NCI-H524 (cell line): ENCODE measurements around the gene SSTR1.
A peak's percentile ranks its signal among the peaks of the same experiment; 100 is the strongest.

Experiments
- DNase-seq, 2 experiments: peaks; one replicate each; lab custom pipeline; 2025; lab: John Stamatoyannopoulos, UW

SSTR1 gene

DNA sequence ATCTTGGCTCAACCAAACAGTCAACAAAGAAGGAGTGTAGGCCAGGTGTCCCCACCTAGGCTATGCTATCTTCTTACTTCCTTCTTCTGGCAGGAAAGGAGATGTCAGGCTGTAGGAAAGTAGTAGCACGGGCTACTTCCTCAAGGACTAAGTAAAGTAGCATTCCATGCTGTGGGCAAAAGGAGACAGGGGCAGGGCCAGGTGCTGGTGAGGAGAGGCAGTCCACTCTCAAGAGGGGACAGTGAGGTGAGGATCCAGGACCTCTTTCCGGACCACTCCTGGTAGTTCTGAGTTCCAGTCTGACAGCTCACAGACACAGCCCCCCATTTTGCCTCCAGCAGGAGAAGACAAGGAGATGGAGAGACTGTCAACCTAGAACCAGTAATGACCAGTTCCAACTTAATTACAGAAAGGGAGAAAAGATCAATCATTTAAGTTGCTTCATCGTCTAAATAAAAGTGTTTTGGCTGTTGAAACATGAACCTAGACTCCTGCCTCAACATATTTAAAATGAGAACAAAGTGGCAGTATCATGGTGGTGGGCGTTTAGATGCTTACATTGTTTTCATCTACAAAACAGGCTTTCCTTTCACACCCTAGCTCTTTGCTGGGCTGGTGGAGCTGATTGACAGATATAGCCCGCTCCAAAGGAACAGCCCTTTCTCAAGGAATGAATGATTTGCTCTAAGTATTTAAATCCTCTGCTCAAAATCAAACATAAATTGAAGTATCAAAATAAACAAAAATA, 5.1 kb upstream of the SSTR1 start:
- no peak for DNase-seq

DNA sequence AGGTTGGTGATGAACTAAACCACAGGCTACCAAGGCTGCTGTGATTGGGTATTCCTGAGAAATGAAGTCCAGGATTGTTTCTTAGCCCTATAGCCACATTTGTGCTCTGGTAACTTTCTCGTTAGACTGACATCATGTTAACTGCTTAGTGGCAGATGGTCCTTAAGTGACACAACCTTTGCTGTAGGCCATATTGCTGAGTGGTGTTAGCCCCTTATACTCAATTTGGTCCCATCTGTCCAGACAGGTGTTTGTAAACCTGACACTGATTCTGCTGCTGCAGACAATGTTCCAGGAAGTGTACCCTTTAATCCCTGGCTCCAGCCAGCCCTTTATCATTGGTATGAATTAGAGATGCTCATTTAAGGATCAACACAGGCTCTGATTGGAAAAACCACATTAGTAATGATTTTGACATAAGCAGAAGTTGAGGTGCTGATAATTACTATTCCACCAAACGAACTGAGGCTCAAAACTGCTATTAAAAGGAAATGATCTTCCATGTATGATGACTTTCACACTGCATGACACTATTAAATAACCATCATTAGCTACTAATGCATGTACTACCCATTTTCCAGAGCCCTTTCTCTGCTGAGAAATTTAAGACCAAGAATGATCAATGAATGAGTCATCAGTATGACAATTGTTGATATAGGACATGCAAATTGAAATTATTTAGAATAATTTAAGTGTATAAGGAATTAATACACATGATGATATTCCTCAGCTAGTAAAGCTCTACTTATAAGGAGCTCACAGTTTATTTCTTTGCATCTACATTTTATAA, 3.6 kb upstream of the SSTR1 start:
- peak; percentile 99 to 100 for DNase-seq

DNA sequence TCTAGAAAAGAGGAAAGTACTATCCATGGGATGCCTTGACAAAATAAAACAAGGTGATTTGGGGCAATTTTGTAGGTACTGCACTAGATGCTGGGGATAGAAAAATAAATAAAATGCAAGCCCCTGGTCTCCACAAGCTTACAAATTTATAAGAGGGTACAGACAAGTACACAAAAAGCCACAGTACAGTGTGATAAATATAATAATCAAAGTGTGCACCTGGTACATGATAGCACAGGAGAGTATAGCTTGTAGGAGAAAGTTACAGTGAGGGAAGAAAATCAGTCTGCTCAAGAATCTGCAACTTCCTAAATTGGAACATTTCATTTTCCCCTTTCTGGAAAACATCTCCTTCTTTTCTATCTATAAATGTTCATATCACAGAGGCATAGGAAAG, 3.0 kb upstream of the SSTR1 start:
- no peak for DNase-seq

DNA sequence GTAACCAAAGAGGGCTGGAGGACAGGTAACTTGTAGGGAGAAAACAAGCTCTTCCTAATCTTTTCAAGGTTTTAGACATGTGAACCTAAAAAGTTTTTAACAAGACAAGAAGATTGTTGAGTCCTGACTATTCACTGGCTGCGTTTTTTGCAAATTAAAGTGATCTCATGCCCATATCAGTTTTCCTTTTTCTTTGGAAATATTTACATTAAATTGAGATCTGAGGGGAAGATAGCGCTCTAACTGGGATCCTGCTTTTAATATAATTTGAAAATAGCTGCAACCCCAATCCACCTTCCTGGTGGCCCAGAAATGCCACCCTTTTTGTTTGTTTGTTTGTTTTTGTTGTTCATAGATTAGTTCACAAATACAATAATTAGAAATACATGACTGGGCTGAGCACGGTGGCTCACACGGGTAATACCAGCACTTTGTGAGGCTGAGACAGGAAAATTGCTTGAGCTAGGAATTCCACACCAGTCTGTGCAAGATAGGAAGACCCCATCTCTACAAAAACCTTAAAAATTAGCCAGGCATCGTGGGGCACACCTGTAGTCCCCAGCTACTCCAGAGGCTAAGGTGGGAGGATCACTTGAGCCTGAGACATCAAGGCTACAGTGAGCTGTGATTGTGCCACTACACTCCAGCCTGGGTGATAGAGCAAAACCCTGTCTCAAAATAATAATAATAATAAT, 2.4 kb upstream of the SSTR1 start:
- DNase-seq = no peak

DNA sequence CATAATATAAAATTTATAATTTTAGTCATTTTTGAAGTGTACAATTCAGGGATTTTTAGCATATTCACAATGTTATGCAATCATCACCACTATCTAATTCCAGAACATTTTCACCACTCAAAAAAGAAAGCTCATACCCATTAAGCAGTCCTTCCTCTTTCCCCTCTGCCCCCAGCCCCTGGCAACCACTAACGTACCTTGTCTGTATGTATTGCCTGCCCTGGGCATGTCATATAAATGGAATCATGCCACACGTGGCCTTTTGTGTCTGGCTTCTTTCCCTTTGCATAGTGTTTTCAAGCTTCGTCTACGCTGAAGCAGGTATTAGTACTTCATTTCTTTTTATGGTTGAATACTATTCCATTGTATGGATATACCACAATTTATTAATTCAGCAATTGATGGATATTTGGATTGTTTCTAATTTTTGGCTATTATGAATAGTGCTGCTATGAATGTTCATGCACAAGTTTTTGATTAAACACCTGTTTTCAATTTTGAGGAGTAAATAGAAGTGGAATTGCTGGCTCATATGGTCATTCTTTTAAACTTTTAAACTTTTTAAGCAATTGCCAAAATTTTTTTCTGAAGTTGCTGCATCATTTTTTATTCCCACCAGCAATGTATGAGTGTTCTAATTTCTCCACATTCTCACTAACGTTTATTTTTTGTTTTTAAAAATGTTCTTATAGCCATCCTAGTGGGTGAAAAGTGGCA, 1.6 kb upstream of the SSTR1 start:
- DNase-seq = no peak

DNA sequence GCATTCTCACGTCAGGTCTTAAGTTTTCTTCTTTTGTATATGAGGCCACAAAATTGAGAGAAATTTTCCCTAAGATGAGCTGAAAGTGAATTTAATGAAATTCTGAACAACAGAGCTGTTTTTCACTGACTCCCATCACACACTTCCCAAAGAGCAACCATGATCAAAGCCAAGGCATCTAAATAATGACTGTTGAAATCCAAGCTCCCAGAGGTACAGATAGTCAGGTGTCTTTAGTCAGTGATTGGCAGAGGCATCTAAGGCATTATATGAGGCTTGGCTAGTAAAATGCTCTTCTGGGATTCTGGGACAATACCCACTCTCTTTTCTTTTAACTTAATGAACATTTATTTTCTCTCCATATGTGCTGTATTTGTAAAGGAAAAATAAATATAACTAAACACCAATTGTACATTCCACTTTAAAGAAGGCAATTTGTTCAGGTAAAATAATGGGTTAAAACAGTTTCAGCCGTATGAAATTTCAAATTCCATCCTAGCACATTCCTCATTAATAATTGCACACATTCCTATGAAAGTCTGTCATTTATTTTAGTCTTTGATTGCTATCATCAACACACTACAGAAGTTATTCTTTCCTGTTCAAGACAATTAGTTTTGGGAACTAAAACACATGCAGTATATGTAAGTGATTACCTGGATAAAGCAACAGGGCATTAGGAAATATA, 871 bp upstream of the SSTR1 start:
- no peak for DNase-seq

DNA sequence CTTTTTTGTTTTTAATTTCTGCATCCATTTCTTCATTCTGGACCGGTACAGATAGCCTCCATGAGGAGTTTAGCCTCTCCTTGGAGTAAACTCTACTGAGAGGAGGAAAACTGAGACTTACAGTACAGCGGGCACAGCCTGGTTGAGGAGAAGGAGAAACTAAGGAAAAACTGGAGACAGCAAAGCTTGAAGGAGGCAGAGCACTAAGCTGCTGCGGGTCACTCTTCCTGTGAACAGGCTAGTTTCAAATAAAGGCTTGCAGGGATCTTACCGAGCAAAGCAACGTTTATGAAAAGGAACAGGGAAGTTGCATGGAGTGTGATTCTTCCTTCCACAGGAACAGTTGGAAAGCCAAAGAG, 348 bp upstream of the SSTR1 start:
- no peak for DNase-seq

DNA sequence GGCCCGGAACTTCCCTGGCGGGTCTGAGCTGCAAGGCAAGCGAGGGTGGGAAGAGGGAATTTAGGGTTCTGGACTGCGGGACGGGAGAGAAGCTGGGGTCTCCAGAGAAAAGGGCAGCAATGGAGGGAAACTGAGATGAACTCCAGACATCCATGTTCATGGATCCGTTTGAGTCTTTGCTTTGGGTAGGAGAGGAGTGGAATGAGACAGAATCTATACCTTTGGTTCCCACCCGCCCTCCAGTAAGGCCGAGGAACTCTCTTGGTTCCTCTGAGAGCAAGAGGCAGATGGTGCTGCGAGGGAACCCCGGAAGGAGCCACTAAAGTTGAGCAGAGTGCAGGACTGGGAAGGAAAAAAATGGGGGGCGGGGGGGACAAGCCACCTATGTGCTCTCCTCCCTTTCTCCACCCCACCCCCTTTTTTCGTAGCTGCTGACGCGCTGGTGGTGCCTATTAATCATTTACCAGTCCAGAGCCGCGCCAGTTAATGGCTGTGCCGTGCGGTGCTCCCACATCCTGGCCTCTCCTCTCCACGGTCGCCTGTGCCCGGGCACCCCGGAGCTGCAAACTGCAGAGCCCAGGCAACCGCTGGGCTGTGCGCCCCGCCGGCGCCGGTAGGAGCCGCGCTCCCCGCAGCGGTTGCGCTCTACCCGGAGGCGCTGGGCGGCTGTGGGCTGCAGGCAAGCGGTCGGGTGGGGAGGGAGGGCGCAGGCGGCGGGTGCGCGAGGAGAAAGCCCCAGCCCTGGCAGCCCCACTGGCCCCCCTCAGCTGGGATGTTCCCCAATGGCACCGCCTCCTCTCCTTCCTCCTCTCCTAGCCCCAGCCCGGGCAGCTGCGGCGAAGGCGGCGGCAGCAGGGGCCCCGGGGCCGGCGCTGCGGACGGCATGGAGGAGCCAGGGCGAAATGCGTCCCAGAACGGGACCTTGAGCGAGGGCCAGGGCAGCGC, 1.2 kb downstream of the SSTR1 start:
- DNase-seq = peak; percentile 25 to 60

DNA sequence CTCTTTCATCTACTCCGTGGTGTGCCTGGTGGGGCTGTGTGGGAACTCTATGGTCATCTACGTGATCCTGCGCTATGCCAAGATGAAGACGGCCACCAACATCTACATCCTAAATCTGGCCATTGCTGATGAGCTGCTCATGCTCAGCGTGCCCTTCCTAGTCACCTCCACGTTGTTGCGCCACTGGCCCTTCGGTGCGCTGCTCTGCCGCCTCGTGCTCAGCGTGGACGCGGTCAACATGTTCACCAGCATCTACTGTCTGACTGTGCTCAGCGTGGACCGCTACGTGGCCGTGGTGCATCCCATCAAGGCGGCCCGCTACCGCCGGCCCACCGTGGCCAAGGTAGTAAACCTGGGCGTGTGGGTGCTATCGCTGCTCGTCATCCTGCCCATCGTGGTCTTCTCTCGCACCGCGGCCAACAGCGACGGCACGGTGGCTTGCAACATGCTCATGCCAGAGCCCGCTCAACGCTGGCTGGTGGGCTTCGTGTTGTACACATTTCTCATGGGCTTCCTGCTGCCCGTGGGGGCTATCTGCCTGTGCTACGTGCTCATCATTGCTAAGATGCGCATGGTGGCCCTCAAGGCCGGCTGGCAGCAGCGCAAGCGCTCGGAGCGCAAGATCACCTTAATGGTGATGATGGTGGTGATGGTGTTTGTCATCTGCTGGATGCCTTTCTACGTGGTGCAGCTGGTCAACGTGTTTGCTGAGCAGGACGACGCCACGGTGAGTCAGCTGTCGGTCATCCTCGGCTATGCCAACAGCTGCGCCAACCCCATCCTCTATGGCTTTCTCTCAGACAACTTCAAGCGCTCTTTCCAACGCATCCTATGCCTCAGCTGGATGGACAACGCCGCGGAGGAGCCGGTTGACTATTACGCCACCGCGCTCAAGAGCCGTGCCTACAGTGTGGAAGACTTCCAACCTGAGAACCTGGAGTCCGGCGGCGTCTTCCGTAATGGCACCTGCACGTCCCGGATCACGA, 2.2 kb downstream of the SSTR1 start:
- DNase-seq = peak in 1 of 2 experiments; percentile 20

DNA sequence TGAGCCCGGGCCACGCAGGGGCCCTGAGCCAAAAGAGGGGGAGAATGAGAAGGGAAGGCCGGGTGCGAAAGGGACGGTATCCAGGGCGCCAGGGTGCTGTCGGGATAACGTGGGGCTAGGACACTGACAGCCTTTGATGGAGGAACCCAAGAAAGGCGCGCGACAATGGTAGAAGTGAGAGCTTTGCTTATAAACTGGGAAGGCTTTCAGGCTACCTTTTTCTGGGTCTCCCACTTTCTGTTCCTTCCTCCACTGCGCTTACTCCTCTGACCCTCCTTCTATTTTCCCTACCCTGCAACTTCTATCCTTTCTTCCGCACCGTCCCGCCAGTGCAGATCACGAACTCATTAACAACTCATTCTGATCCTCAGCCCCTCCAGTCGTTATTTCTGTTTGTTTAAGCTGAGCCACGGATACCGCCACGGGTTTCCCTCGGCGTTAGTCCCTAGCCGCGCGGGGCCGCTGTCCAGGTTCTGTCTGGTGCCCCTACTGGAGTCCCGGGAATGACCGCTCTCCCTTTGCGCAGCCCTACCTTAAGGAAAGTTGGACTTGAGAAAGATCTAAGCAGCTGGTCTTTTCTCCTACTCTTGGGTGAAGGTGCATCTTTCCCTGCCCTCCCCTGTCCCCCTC, 3.0 kb downstream of the SSTR1 start:
- DNase-seq = no peak

DNA sequence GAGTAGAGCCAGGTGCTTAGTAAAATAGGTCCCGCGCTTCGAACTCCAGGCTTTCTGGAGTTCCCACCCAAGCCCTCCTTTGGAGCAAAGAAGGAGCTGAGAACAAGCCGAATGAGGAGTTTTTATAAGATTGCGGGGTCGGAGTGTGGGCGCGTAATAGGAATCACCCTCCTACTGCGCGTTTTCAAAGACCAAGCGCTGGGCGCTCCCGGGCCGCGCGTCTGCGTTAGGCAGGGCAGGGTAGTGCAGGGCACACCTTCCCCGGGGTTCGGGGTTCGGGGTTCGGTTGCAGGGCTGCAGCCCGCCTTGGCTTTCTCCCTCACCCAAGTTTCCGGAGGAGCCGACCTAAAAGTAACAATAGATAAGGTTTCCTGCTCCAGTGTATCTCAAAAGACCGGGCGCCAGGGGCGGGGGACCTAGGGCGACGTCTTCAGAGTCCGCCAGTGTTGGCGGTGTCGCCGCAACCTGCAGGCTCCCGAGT, 3.6 kb downstream of the SSTR1 start:
- no peak for DNase-seq

DNA sequence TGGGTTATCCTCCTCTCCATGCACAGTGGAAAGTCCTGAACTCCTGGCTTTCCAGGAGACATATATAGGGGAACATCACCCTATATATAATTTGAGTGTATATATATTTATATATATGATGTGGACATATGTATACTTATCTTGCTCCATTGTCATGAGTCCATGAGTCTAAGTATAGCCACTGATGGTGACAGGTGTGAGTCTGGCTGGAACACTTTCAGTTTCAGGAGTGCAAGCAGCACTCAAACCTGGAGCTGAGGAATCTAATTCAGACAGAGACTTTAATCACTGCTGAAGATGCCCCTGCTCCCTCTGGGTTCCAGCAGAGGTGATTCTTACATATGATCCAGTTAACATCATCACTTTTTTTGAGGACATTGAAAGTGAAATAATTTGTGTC, 4.4 kb downstream of the SSTR1 start:
- no peak for DNase-seq

DNA sequence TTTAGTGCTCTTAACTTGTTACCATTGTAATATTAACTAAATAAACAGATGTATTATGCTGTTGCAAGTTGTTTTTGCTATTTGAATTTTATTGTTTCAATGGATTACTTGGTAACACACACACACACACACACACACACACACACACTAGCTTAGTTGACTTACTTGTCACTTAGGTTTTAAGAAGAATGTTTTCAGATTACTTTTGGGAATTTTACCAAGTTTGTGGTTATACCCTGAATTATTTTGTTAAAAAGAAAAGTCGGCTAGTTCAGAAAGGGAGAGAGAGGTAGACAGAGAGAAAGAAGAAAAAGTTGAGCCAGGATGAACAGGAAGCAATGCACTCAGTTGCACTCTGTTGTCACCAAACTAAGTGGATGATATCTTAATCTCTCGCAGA, 5.3 kb downstream of the SSTR1 start:
- no peak for DNase-seq

DNA sequence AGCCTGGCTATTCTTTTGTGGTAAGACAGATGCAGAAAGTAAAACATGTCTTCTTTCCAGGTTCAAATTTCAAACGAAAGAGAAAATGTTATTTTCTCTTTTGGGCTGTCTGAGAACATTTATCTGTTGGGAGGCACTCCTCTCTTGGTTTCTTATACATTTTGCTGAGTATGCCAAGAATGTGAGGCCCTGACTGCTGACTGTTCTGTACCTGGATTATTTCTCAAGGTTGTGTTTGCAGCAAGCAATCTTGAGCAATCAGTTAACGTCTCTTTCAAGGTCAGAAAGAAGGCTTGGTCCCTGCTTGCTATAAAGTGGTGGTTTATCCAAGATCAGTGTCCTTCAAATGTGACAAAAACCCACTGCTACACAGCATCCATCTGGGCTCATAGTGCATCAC, 9.8 kb downstream of the SSTR1 start:
- DNase-seq = no peak

DNA sequence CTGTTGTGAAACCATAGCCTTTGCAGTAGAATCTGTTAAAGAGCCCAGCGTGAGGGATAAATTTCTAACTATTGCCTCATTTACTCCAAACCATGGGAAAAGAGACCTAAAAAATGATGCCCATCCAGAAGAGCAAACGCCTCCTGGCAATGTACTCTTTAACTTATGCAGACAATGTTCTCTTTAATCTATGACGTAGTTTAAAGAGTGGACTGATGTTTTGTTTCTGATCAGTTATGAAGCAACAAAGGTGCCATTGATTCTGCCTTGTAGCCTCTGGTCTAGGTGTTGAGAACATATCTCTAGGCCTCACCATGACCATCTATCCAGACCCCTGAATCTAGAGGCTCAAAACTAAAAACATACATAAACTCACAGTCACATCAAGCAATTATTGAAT, 13.4 kb downstream of the SSTR1 start:
- no peak for DNase-seq

DNA sequence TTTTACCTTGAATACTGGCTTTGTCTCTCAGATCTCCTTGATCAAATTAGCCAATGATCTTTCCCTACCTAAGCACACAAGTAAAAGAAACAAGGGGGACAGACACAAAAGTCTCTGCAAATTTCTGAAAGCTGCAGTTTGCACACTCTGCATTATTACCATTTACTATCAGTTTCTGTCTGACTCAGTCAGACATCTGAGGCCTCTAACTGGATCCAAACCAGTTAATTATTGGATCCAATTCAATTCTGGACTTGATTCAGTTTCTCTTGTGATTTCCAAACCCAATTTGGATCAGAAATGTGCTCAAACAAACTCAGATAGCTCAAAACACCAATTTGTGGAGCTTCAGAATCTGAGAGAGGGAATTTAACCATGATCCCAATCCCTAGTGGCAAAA, 16.6 kb downstream of the SSTR1 start:
- DNase-seq = no peak

DNA sequence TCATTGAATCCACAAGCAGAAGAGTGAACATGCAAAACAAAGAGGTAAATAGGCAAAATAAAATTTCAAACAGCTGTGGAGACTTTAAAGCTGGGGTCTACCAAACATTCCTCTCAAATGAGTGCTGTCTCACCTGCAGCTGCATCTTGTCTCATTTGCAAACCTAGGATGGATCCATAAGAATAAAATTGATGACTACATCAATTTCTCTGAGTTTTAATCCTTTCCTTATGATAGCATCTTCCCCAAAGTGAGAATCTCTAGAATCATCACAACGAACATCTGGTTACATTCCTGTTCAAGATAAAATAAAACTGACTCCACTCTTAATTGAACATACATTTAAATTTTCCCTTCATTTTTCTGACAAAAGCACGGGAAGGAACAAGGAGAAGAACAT, 18.2 kb downstream of the SSTR1 start:
- DNase-seq = no peak

DNA sequence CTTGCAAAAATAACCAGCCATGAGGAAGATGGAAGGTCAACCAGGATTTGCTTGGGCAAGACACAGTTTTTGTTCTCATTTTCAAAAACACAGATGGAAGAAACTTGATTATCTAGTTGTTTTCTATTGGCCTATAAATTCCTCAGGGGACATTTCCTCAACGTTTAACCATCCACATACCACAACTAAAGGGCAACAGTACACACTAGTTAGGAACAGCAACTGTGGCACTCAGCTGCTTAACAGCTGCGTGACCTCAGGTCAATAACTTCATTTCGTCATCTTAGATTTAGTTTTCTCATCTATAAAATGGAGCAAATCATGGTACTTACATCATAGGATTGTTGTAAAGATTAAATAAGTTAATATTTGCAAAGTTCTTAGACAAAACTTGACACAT, 18.7 kb downstream of the SSTR1 start:
- no peak for DNase-seq

DNA sequence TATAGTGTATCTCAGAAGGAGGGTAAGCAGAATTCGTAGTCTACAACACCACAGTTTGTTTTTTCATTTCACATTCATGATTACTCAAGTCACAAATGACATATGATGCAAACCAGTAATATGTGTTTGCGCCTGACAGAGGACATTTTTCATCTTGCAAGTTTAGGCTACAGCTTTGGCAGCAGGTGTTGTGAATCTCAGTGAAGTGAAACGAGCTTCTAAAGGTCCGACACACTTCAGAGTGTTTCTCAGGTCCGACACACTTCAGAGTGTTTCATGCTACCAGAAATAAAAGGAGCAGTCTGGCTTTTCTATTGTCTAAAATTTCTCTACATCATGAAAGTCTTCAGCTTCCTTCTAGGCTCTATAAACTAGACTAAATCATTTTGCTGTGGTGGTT, 25.5 kb downstream of the SSTR1 start:
- no peak for DNase-seq
